Effector memory CD8-positive, alpha-beta T cell (primary cell): Measurements from ENCODE around the gene KRT78.

ENCODE experiments used
- ATAC-seq: fragments of 150-1000 bp; cut with Tn5 transposase; replicated peaks from 2 replicates; pipeline ENCODE4 v1.10.0; 2021; ENCODE audit warnings: mild to moderate bottlenecking, moderate library complexity
- DNase-seq, 3 experiments: peaks; one replicate each; pipeline ENCODE4 v3.0.0; 2021
- H3K27ac Mint-ChIP-seq, 2 donors: one replicate each; pipeline ENCODE4 v1.8.0; 2022; ENCODE audit warnings: mild to moderate bottlenecking in 2 of 2, mixed read lengths in 2 of 2, moderate library complexity in 2 of 2
- H3K27me3 Mint-ChIP-seq, 2 donors: one replicate each; pipeline ENCODE4 v1.8.0; 2022; ENCODE audit warnings: mixed read lengths in 2 of 2
- H3K36me3 Mint-ChIP-seq: one replicate; pipeline ENCODE4 v1.8.0; 2022; ENCODE audit warnings: mild to moderate bottlenecking, moderate library complexity, mixed read lengths; ENCODE audit not compliant: insufficient read depth
- H3K4me1 Mint-ChIP-seq, 2 donors: one replicate each; pipeline ENCODE4 v1.8.0; 2022; ENCODE audit warnings: low read depth in 2 of 2, mixed read lengths in 2 of 2
- H3K4me3 Mint-ChIP-seq, 2 donors: one replicate each; pipeline ENCODE4 v1.8.0; 2022; ENCODE audit warnings: mild to moderate bottlenecking in 2 of 2, mixed read lengths in 2 of 2, moderate library complexity in 2 of 2
- H3K9me3 Mint-ChIP-seq, 2 donors: one replicate each; pipeline ENCODE4 v1.8.0; 2022; ENCODE audit warnings: mixed read lengths in 2 of 2

The KRT78 gene

DNA sequence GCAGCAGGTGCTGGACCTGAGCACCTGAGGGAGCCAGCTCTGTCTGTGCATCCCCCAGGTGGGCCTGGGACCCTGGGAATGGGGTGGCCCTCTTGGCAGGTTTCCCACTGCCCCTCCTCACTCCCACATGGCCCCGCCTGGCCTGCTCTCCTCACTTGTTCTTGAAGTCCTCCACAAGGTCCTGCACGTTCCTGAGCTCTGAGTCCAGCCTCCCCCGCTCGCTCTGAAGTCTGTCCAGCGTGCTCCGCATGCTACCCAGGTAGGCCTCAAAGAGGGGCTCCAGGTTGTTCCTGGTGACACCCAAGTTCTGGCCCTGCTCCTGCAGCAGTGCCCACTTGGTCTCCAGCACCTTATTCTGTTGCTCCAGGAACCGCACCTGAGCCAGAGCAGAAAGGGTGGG, 17.5 kb downstream of the KRT78 start:
- no peak for ATAC-seq
- peaks cover 0 to 22% of the 10 kb centered on the region in 2 donors for H3K27me3 Mint-ChIP-seq
- H3K4me1 Mint-ChIP-seq, result peaks cover 4 to 8% of the 10 kb centered on the region in 2 donors
- no peaks in the 10 kb centered on the region for H3K9me3 Mint-ChIP-seq
- H3K4me3 Mint-ChIP-seq, result no peak overlapping the region
- no peak for DNase-seq
- peaks cover 2% of the 10 kb centered on the region for H3K36me3 Mint-ChIP-seq
- H3K27ac Mint-ChIP-seq, result peak overlapping the region in 1 of 2 donors; percentile 6

DNA sequence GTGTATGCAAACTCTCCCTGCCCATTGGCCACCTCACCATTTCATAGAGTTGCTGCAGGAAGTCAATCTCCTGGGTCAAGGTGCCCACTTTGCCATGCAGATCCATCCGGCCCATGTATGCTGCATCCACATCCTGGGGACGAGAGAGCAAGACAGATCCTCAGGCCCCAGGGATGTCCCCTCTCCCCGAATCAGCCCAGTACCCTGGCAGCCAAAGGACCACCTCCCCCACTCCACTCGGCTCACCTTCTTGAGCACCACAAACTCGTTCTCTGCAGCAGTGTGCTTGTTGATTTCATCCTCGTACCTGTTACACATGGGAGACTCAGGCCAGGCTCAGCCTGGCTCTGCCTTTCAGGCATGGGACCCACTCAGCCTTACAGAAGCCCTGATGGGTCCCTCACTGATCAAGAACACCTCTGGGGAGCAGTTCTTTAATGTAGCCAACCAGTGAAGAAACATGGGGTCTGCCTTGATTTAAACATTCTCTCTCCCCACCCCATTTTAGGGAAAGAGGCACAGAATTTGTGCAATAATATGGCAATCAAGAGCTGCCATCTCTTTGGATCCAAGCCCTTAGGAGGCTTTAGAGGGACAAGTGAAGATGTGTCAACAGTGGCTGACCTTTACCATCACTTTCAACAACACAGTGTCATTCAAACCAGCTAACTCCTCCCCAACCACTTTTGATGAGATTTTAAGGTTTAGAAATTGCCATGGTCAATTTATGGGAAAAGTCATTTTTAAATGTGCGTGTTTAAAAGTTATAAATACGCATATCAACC, 18.6 kb downstream of the KRT78 start:
- ATAC-seq, result no peak
- DNase-seq, result no peak
- H3K27ac Mint-ChIP-seq, result peak overlapping the region in 1 of 2 donors; percentile 6

DNA sequence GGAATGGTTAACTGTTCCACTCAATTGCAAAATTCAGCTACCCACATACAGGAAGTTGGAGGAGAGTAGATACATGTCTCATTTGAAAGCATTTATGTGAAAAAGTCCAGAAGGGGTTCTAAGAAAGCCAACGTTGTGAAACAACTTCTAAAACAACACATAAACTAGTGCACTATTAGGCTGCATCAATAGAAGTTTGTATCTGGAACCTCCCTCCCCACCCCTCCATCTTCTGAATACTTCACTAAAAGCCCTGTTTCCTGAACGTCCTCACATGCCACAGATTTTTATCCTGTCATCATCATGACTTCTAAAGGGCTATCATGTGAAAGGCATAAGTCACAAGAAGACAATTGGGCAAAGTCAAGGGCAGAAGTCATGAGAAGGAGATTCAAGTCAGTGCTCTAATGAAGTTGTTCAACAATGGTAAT, 20.2 kb downstream of the KRT78 start:
- H3K4me1 Mint-ChIP-seq, result no peaks in the 10 kb centered on the region
- H3K4me3 Mint-ChIP-seq, result no peak overlapping the region
- no peak for ATAC-seq
- no peaks in the 10 kb centered on the region for H3K9me3 Mint-ChIP-seq
- no peak for DNase-seq
- H3K27me3 Mint-ChIP-seq, result peaks cover 0 to 27% of the 10 kb centered on the region in 2 donors
- H3K27ac Mint-ChIP-seq, result no peak overlapping the region
- peaks cover 2% of the 10 kb centered on the region for H3K36me3 Mint-ChIP-seq

More for the DNA sequence above, 18.6 kb downstream of the KRT78 start:
- peaks cover 0 to 22% of the 10 kb centered on the region in 2 donors for H3K27me3 Mint-ChIP-seq
- no peaks in the 10 kb centered on the region for H3K4me1 Mint-ChIP-seq
- no peaks in the 10 kb centered on the region for H3K9me3 Mint-ChIP-seq
- H3K4me3 Mint-ChIP-seq, result no peak overlapping the region
- H3K36me3 Mint-ChIP-seq, result peaks cover 2% of the 10 kb centered on the region

DNA sequence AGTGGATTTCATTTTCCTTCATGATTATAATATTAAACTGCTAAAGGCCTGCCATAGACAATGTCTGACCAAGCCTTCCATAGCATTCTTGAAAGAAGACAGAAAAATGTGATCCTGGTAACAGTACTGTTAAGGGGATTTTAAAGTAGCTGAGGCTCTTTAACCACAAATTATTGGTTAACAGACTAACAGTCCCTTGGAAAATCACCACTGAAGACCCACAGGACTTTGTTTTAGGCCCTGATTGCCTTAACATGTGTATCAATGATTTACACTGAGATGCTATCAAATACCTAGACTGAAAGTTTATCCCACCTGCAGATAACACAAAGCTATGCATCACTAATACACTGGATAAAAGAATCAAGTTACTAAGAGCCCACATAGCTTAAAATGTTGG, 20.6 kb downstream of the KRT78 start:
- Mint-ChIP-seq H3K4me1 (no peaks in the 10 kb centered on the region), H3K9me3 (no peaks in the 10 kb centered on the region), H3K27me3 (peaks cover 3 to 30% of the 10 kb centered on the region in 2 donors), H3K27ac (no peak overlapping the region), H3K36me3 (peaks cover 2% of the 10 kb centered on the region), H3K4me3 (no peak overlapping the region)
- no peak for DNase-seq
- no peak for ATAC-seq

DNA sequence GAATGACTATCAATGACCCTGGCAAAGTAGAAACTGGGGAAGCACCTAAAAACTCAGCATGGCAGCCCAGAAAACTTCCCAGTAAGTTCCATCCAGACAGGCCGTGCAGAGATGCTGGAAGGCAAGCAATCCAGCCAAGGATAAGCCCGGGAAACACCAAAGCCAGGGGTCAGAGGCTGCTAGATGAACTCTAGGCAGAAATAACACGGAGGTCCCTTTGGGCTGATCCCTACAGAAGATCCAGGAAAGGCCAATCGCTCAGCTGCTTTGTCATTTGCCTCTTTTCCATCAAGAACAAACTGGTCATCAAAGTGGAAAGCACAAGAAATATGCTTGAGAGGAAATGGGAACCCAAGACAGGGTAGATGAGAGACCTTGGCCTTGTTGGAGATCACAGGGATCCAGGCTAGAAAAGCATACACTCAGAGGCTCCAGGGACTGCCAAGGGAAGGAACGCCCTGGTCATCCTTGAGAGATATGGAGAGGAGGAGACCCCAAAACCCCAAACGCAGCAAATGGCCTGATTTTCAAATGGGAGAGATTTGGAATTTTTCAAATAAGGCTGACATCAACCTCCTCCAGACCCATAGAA, 21.2 kb downstream of the KRT78 start:
- DNase-seq (no peak), ATAC-seq (no peak)
- Mint-ChIP-seq H3K36me3 (peaks cover 2% of the 10 kb centered on the region), H3K27me3 (peaks cover 7 to 30% of the 10 kb centered on the region in 2 donors), H3K4me3 (no peak overlapping the region), H3K4me1 (no peaks in the 10 kb centered on the region), H3K27ac (no peak overlapping the region), H3K9me3 (no peaks in the 10 kb centered on the region)

DNA sequence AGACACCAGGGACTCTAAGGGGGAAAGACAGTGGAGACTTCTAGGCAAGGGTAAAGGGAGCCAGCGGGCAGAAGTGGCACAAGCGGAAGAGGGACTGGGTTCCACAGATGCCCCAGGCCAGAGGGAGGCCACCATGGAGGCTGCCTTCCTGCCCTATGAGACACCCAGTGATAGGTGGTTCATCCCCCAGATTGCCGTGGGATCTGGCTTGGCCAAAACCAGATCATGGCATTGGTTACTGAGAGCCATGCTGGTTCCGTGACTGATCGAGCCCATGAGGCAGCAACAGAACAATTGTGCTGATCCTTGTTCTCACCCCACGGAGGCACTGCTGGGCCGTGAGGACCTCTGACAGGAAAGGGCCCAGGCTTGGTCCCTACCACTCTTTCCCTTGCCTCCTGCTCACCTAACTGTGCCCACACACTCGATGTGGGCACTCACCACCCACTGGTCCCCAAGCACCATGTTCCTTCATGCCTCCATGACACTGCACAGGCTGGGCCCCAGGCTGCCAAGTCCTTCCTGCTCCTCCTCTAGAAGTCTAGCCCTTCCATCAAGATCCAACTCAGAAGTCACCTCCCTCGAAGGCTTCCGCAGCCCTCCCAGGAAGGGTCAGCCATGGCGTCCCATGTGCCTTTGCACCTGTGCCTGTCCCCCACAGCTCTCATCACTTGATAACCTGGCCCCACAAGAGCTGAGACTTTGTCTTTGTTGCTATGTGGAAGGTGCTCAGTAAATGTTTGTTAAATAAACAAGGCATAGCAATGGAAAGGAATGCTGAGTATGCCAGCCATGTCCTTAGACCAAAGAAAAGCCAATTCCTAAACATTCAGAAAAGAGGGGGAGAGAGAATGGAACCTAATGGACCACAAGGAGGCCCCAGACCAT, 21.9 kb downstream of the KRT78 start:
- no peak overlapping the region for H3K4me3 Mint-ChIP-seq
- ATAC-seq (no peak), DNase-seq (no peak)
- H3K27me3 Mint-ChIP-seq, result peaks cover 7 to 29% of the 10 kb centered on the region in 2 donors
- H3K27ac Mint-ChIP-seq, result no peak overlapping the region
- peaks cover 5% of the 10 kb centered on the region for H3K36me3 Mint-ChIP-seq
- no peaks in the 10 kb centered on the region for H3K9me3 Mint-ChIP-seq
- H3K4me1 Mint-ChIP-seq, result no peaks in the 10 kb centered on the region

DNA sequence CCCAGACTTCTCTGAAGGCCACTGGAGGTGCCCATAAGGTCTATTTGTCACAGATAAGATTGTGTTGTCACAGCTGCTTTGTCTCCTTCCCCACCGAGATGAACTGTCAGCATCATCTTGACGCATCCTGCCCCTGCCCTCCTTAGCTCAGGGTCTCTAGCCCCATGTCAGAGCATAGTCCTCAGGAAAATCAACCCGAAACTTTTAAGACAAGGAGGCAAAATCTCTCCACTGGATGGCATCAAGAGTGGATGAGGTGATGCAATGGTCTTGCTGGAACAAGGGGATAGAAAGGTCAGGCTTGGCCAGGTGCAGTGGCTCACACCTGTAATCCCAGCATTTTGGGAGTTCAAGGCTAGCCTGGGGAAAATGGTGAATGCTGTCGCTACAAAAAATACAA, 22.8 kb downstream of the KRT78 start:
- DNase-seq (no peak), ATAC-seq (no peak)
- no peak overlapping the region for H3K27ac Mint-ChIP-seq
- H3K4me1 Mint-ChIP-seq, result no peaks in the 10 kb centered on the region
- H3K36me3 Mint-ChIP-seq, result peaks cover 5% of the 10 kb centered on the region
- no peaks in the 10 kb centered on the region for H3K9me3 Mint-ChIP-seq
- H3K4me3 Mint-ChIP-seq, result no peak overlapping the region
- peaks cover 7 to 32% of the 10 kb centered on the region in 2 donors for H3K27me3 Mint-ChIP-seq

DNA sequence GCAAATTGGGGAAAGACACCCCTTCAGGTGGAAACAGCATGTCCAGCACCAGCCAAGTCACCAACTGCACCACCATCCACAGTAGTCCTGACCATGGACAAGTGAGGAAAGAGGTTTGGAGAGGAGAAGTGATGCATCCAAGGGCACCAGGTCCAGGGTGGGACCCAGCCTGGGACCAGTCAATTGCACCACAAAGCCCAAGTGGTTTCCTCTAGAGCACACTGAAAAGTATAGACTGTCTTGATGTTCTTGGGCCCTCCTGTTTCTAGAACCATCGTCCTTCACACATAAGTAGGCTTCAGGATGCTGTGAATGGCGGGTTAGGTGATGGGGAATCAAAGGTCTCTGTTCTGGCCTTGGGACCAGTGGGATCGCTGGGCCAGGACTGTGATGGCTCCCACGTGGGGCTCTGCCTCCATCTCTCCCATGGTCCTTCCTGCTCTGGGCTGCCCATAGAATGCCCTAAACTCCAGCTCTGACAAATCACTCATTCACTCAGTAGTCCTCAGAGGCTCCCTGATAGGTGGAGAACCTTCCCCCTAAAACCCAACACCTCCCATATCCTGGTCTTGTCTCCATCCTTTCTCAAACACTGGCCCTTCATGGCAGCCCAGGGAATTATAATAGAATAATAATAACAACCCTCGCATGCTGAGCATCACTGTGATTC, 23.9 kb downstream of the KRT78 start:
- ATAC-seq, result no peak
- DNase-seq, result no peak
- H3K36me3 Mint-ChIP-seq, result peaks cover 3% of the 10 kb centered on the region
- H3K4me3 Mint-ChIP-seq, result no peak overlapping the region
- no peaks in the 10 kb centered on the region for H3K9me3 Mint-ChIP-seq
- H3K27me3 Mint-ChIP-seq, result peaks cover 7 to 37% of the 10 kb centered on the region in 2 donors
- H3K4me1 Mint-ChIP-seq, result no peaks in the 10 kb centered on the region
- no peak overlapping the region for H3K27ac Mint-ChIP-seq

DNA sequence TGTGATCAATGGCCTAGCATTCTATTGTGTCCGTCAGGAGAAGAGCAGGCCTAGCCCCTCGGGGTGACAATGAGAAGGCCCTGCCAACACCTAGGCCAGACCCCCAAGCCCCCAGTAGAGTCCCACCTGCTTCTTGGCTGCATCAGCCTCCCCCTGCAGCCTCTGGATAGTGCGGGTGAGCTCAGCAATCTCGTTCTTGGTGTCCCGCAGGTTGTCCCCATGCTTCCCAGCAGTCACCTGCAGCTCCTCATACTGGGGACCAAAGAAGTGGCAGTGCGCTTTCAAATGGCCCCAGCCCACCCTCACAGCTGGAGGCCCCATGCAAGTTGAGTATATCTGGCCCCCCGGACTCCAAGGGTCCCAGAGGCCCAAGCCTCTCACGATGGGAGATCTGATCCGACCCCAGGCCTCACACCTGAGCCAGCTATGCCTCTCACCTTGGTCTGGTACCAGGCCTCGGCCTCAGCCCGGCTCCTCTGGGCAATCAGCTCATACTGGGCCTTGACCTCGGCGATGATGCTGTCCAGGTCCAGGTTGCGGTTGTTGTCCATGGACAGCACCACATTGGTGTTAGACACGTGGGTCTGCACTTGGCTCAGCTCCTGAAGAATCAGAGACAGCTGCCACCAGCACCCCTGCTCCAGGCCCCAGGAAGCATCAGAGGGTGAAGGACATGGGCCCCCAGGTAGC, 24.9 kb downstream of the KRT78 start:
- H3K4me1 Mint-ChIP-seq, result no peaks in the 10 kb centered on the region
- peaks cover 3% of the 10 kb centered on the region for H3K36me3 Mint-ChIP-seq
- H3K27ac Mint-ChIP-seq, result no peak overlapping the region
- no peak for DNase-seq
- no peak for ATAC-seq
- H3K4me3 Mint-ChIP-seq, result no peak overlapping the region
- peaks cover 7 to 45% of the 10 kb centered on the region in 2 donors for H3K27me3 Mint-ChIP-seq
- H3K9me3 Mint-ChIP-seq, result no peaks in the 10 kb centered on the region

DNA sequence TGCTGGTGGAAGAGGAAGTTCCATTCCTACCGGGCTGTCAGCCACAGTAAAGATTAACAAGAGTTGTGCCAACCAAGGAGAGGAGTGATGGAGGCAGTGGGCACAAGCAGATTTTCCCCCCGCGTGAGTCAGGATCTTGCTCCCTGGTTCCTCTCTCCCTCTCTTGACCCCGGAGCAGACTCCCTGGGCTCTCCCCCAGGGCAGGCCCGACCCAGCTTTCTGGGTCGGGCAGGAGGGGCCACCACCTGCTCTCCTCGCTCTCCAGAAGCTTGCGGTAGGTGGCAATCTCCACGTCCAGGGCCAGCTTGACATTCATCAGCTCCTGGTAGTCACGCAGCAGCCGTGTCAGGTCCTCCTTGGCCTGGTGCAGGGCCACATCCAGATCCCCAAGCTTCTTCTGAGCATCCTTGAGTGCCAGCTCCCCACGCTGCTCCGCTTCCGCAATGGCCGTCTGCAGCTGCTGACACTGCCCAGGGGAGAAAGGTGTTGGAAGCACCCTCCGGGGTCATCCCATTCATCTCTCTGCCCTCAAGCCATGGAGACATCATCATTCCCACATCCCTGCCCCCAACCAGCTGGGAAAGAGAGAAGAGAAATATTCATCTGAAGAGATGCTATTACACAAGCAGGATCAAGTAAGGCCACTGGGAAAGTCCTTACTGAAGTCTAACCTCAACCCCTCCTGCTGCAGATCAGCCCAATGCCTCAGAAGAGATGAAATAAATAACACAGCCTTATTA, 25.9 kb downstream of the KRT78 start:
- H3K27ac Mint-ChIP-seq, result no peak overlapping the region
- DNase-seq, result no peak
- no peak for ATAC-seq
- peaks cover 12 to 55% of the 10 kb centered on the region in 2 donors for H3K27me3 Mint-ChIP-seq
- no peak overlapping the region for H3K4me3 Mint-ChIP-seq
- H3K36me3 Mint-ChIP-seq, result peaks cover 3% of the 10 kb centered on the region
- H3K9me3 Mint-ChIP-seq, result no peaks in the 10 kb centered on the region
- peaks cover 0 to 6% of the 10 kb centered on the region in 2 donors for H3K4me1 Mint-ChIP-seq

DNA sequence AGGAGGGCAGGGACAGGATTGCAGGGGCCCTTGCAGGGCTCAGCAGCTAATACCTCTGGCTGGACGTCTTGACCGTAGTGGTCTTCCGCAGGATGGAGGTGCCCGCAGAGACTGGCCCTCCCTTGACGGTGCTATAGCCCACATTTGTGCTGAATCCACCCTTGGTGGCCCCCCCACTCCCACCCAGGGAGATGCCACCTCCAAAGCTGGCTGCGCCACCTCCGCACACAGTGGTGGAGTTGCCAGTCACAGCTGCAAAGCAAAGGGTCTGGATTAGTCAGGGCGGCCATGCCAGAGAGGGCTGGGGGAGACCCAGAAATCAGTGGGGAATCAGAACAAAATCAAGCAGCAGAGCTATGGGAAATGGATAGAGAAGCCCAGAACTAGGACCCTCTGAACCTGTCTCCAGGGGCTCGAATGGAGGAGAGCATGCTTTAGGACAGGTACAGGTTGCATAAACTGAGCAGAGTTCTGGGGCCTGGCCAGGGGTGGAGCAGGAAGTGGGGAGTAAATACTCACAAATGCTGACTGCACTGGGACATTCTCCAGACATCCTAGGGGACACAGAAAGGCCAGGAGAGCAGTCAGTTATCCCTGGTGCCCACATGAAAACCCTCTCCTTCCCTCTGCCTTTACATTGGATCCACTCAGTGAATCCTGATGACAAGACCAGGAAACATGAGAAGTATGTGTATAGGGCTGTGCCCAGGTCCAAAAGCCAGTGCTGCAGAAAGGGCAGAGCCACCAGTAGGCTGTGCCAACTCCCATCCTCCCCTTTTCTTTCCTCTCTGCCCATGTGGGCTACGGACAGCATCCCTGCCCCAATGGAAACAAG, 26.8 kb downstream of the KRT78 start:
- Mint-ChIP-seq H3K27ac (no peak overlapping the region), H3K27me3 (peaks cover 20 to 64% of the 10 kb centered on the region in 2 donors), H3K4me3 (no peak overlapping the region), H3K9me3 (no peaks in the 10 kb centered on the region), H3K36me3 (peaks cover 3% of the 10 kb centered on the region), H3K4me1 (peaks cover 1 to 12% of the 10 kb centered on the region in 2 donors)
- ATAC-seq (no peak), DNase-seq (no peak)
